Camera-type eye (tissue), 1 donor: ENCODE results near the gene GULP1. TPM values are rescaled to one million over a fixed set of nuclear protein-coding genes. Genes with fewer than 3 reads are reported as not detected.

Experiments
- total RNA-seq: library from RNA; depleted of rRNA; stranded (reverse); fragments of >200 nt; gene quantifications from one replicate; pipeline ENCODE4 v1.2.3, GENCODE V29; 2014

The GULP1 gene
- total RNA-seq = 86.1 TPM

GRCh38 chr2:188291617-188292347 lies at the start of gene GULP1:
Gene GULP1, plus strand, starts transcription at chr2:188291874. Its CDS starts 185,829 bp downstream, at chr2:188477703.

